ENCODE data around the gene DOCK2.

The DOCK2 gene

GRCh38 chr5:170109059-170110031, 472.3 kb downstream of the DOCK2 start:
- no peak for DNase-seq

DNA sequence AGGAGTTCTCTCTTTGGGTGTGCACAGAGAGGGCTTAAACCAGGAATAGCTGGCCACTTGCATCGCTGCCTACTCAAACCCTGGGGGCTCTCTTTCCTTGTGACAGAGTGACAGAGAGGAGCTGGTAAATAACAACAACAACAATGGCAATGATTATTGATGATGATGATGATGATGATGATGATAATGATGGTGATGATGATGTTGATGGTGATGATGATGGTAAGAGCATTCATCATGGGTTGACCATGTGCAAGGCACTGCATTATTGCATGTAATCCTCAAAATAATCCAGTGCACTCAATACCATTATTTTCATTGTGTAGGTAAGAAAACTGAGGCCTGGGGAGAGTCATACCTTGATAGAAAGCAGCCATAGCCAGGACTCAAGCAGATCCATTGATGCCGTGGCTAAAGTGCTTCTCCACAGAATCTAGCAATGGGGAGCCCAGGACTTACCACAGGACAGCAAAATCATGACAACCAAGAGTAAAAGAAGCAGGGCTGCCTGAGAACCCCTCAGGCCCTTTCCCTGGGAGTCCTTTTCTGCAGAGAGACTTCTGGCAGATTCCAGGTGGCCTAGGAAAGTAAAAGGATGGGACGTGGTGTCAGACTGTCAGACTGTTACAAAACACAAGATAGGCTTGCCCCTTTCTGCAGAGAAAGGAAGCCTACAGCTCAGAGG, 473.5 kb downstream of the DOCK2 start:
- no peak for DNase-seq

- no peak for DNase-seq
These were observed 474.2 kb downstream of the DOCK2 start for GRCh38 chr5:170111088-170111785.

- no peak for DNase-seq
These were observed 475.9 kb downstream of the DOCK2 start for GRCh38 chr5:170112876-170113521.

GRCh38 chr5:170113522-170113900, 476.4 kb downstream of the DOCK2 start:
- DNase-seq = no peak

- no peak for DNase-seq
These were observed 477.2 kb downstream of the DOCK2 start for GRCh38 chr5:170114271-170114670.

DNA sequence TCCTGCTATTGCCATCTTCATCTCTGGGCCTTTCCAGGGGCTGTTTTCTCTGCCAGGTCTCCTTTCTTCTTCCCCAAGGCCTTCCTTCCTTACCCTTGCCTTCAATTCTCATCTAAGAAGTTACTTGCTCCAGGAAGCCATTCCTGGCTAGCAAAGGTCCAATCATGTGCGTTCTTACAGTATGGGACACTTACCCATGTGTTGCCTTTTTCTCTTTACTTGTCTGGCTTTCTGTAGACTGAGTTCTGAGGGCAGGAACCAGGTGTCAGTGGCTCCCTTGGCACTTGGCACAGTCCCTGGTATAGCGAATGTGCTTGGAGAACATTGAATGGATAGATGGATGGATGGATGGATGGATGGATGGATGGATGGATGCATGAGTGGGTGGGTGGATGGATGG, 478.9 kb downstream of the DOCK2 start:
- no peak for DNase-seq

GRCh38 chr5:170117736-170118135, 480.7 kb downstream of the DOCK2 start:
- no peak for DNase-seq

GRCh38 chr5:170120576-170120975, 483.5 kb downstream of the DOCK2 start:
- no peak for DNase-seq

DNA sequence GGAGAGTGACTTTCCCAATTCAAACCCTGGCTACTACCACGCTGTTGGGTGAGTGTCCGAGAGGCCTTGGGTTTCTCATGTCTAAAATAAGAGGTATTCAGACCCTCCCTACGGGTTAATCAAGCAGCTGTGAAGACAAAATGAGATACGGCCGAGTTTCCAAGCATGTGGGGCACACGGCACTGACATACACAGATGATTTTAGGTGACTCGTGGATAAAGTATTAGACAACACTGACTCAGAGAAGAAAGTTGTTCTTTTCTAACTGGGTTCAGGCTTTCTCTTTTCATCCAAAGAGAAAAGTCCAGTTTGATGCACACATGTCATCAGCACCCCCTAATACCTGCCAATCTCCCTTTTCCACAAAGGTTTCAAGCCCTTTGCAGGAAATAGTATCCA, 484.2 kb downstream of the DOCK2 start:
- DNase-seq = no peak

GRCh38 chr5:170126061-170126460, 489.0 kb downstream of the DOCK2 start:
- DNase-seq = no peak

DNA sequence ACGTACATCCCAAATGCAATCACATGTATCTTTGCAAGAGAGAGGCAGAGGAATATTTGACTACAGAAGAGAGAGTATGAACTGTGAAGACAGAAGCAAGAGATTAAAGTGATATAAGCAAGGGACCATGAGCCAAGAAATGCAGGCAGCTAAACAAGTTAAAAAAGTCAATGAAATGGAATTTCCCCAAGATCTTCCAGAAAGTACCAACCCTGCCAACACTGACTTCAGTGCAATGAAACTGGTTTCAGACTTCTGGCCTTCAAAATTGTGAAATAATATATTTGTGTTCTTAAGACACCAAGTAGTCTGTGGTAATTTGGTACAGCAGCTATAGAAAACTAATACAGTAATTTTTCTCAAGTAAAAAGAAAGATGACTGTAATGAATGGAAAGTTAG, 489.6 kb downstream of the DOCK2 start:
- no peak for DNase-seq

- DNase-seq = no peak
These were observed 494.2 kb downstream of the DOCK2 start for GRCh38 chr5:170131235-170131634.

DNA sequence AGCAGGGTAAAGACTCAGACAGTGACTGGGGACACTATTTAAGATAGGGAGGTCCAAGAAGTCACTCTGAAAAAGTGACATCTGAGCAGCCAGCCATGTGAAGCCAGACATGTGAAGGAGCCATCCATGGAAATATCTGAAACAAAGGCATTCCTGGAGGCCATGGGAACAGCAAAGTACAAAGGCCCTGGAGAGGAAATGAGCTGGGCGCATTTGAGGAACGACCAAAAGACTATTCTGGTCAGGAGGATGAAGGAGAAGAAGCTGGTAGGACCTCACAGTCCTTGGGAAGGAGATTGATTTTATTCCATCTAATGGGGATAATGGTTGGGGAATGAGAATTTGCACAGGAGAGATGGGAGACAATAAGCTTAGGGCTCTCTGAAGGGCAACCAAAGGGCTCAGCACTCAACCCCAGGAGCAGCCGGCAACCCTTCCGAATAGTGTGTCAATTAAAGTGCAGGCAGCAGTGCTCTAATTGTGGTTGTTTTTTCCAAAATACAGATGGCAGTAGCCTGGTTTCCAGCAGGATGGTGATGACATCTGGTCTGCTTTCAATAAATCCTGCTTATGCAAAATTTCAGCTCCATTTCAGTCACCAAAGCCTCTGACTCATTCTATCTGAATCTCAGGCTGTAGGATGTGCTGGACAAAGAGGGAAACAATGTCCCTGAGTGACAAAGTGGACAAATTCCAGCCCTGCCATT, 495.3 kb downstream of the DOCK2 start:
- no peak for DNase-seq

All from NCI-H1092 treated with DMSO at 0.1 percent for 48 hours (cell line).